ENCODE measurements around the gene TRIP4.
"Not testable (repeated sequence)": the region's sequence is repeated elsewhere in the genome, so short reads cannot be mapped to it uniquely, and the experiment has no call there.

TRIP4 gene

GRCh38 chr15:64387562-64388168 lies at the start of gene TRIP4:
Gene TRIP4, plus strand, starts transcription at chr15:64387836. Its CDS starts 28 bp downstream, at chr15:64387864.
- peak; percentile 89 to 94 for DNase-seq (ENCODE audit: extremely low read depth in 1 of 2, low read depth in 1 of 2)

DNA sequence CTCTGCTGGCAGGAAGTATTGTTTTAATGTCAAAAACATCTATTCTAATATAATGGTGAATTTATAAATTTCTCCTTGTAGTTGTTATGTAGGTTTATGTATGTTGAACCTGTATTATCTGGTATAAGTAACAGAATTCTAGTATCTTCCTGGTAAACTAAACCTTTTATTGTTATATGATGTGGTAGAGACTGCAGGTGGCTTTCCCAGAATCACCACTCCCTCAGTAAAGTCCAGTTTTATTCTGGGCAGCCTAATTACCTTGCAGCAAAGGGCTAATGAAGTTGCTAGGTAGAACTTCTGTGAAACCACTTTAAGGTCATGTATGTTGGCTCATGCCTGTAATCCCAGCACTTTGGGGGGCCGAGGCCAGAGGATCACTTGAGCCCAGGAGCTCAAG lies 47.3 kb upstream of the TRIP4 start:
- DNase-seq (ENCODE audit: extremely low read depth in 1 of 2, low read depth in 1 of 2) = no peak

- no peak for DNase-seq (ENCODE audit: extremely low read depth in 1 of 2, low read depth in 1 of 2)
Observed at GRCh38 chr15:64341961-64342360, 45.7 kb upstream of the TRIP4 start.

GRCh38 chr15:64343222-64343621 lies 44.4 kb upstream of the TRIP4 start:
- DNase-seq (ENCODE audit: extremely low read depth in 1 of 2, low read depth in 1 of 2) = no peak

- no peak for DNase-seq (ENCODE audit: extremely low read depth in 1 of 2, low read depth in 1 of 2)
Observed at GRCh38 chr15:64343841-64344240, 43.8 kb upstream of the TRIP4 start.

- no peak for DNase-seq (ENCODE audit: extremely low read depth in 1 of 2, low read depth in 1 of 2)
Observed at GRCh38 chr15:64344651-64345294, 42.9 kb upstream of the TRIP4 start.

GRCh38 chr15:64346242-64346641 lies 41.4 kb upstream of the TRIP4 start:
- DNase-seq (ENCODE audit: extremely low read depth in 1 of 2, low read depth in 1 of 2) = not testable (repeated sequence)

GRCh38 chr15:64348455-64348854 lies 39.2 kb upstream of the TRIP4 start:
- DNase-seq (ENCODE audit: extremely low read depth in 1 of 2, low read depth in 1 of 2) = no peak

GRCh38 chr15:64349375-64349774 lies 38.3 kb upstream of the TRIP4 start:
- DNase-seq (ENCODE audit: extremely low read depth in 1 of 2, low read depth in 1 of 2) = no peak

- DNase-seq (ENCODE audit: extremely low read depth in 1 of 2, low read depth in 1 of 2) = no peak
Observed at GRCh38 chr15:64351265-64351664, 36.4 kb upstream of the TRIP4 start.

- no peak for DNase-seq (ENCODE audit: extremely low read depth in 1 of 2, low read depth in 1 of 2)
Observed at GRCh38 chr15:64354688-64355344, 32.8 kb upstream of the TRIP4 start.

GRCh38 chr15:64355348-64355943 lies 32.2 kb upstream of the TRIP4 start:
- peak in 1 of 2 donors; percentile 8 for DNase-seq (ENCODE audit: extremely low read depth in 1 of 2, low read depth in 1 of 2)

DNA sequence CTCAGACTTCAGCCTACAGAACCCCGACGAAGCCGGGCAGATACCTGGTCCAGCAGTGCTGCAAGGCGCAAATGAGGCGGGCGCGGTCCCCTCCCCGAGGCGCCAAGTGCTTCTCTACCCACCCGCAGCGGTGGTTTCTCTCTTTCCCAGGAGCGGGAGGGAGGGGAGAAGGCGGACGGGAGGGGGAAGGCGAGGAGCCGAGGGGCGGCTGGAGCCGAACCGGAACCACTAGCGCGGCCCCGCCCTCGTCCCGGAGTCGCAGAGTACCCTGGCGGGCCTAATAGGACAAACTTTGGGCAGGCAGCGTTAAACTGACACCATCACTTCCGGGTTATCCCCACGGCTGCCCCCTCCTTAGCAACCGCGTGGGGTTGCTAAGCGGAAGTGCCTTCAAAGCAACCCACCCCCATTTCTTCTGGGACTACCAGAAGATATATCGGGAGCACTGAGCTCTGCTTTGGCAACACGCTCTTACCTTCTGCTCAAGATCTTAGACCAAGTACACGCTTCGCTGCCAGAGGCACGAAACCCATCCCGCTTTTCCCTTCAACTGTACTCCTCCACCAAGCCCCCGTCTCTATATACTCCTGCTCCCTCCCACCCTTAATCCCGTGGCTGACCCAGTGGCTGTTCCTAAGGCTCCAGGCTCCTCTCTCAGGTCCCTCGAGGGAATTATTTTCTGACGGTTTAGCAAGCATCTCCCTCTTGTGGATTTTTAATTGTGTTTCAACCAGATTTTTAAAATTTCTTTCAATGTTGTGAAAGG lies 31.5 kb upstream of the TRIP4 start, which contains the start of gene CSNK1G1:
Gene CSNK1G1, minus strand, starts transcription at position 230 of the 766 bp plus-strand sequence. CDS start 55,674 bp downstream, outside the sequence.
- peak; percentile 80 to 84 for DNase-seq (ENCODE audit: extremely low read depth in 1 of 2, low read depth in 1 of 2)

- DNase-seq (ENCODE audit: extremely low read depth in 1 of 2, low read depth in 1 of 2) = no peak
Observed at GRCh38 chr15:64356710-64357040, 31.0 kb upstream of the TRIP4 start.

- DNase-seq (ENCODE audit: extremely low read depth in 1 of 2, low read depth in 1 of 2) = no peak
Observed at GRCh38 chr15:64361259-64361658, 26.4 kb upstream of the TRIP4 start.

- no peak for DNase-seq (ENCODE audit: extremely low read depth in 1 of 2, low read depth in 1 of 2)
Observed at GRCh38 chr15:64369078-64369607, 18.5 kb upstream of the TRIP4 start.

GRCh38 chr15:64371383-64371782 lies 16.3 kb upstream of the TRIP4 start:
- not testable (repeated sequence) for DNase-seq (ENCODE audit: extremely low read depth in 1 of 2, low read depth in 1 of 2)

DNA sequence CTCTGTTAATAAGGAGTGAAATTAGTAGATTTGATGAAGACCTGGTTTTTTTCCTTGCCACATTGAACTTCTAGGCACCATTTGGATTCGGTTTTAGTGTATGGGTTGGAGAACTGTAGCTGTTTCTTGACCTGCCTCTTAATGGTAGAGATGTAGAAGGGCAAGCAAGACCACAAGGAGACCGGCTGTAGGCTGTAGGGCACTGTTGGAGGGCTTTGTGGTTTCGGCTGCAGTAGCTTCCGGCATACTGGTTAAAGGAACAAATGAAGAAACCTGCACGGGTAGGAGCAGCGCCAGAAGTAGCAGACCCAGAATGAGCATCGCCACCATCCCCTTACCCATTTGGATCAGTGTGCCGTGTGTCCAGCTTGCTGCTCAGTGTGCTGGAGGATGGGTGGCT lies 14.3 kb upstream of the TRIP4 start:
- DNase-seq (ENCODE audit: extremely low read depth in 1 of 2, low read depth in 1 of 2) = no peak

DNA sequence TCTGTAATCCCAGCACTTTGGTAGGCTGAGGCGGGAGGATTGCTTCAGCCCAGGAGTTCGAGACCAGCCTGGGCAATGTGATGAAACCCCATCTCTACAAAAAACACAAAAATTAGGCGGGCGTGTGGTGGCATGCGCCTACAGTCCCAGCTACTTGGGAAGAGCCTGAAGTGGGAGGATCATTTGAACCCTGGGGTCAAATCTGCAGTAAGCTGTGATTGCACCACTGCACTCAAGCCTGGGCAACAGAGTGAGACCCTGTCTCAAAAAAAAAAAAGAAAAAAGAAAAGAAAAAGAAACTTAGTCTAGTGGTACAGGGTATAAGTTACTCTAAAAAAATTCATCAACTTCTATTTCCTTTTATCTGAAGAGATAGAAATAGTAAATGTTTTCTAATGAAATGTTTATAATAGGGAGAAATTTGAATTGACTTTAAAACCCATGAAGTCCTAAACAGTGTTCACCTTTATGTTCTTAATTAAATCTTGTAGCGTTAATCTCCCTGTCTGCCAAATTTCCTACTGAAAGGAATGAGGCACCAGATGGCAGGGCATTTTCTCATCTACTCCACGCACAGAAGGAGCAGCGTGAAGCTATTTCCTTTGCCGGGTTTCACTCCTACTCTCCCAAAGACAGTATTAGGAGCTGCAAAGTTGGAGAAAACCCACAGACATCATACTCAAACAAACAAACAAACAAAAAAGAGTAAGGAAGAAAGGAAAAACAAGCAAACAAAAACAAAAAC lies 8.2 kb upstream of the TRIP4 start:
- DNase-seq (ENCODE audit: extremely low read depth in 1 of 2, low read depth in 1 of 2) = no peak
